ENCODE results near the gene PEMT. TPM values are rescaled to one million over a fixed set of nuclear protein-coding genes. Genes with fewer than 3 reads are reported as not detected.

Gene PEMT
- total RNA-seq, 2 donors from 2014 or later = 16.9 to 23.8 TPM

DNA sequence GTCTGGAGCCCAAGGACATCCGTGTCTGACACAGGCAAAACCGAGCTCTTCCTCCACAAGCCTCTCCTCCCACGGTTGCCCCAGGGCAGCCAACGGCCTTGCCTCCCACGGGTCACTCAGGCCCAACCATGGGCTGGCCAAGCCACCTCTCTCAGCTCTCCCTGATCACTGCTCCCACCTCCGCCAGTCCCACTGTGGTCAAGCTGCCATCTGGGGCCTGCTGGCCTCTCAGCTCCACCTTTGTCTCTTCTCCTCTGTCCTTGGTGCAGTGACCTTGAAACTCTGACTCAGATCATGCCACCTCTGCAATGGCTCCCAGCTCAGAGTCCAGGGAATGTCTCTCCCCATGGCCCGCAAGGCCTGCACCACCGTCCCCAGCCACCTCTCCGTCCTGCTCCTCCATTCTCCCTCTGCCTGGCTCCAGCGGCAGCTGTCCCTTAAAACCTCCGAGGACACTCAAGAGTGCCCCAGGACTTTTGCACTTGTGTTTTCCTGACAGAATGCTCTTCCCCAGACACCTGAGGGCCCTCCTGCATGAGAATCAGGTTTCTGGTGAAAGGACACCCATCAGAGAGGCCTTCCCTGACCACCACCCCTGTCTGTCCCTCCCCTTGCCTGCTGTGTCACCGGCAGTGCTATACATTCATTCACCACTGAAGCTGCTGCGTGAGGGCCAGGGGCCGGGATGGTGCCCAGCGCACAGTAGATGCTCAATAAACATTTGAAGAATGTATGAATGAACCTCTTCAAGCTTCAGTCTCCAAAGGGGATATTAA, 19.3 kb downstream of the PEMT start:
- no peaks in the 10 kb centered on the region for H3K36me3 ChIP-seq
- intact Hi-C loops (cut with DNase I) = loop anchor here (10.0 kb wide), 1 partner anchor 73 kb away; no protein-coding TSS in a partner anchor
- no peak for DNase-seq
- H3K4me3 ChIP-seq = no peak overlapping the region
- no peak overlapping the region for H3K27ac ChIP-seq
- peaks cover 5% of the 10 kb centered on the region for H3K4me1 ChIP-seq
- H3K27me3 ChIP-seq = no peaks in the 10 kb centered on the region
- TF ChIP-seq, protein P1, sequence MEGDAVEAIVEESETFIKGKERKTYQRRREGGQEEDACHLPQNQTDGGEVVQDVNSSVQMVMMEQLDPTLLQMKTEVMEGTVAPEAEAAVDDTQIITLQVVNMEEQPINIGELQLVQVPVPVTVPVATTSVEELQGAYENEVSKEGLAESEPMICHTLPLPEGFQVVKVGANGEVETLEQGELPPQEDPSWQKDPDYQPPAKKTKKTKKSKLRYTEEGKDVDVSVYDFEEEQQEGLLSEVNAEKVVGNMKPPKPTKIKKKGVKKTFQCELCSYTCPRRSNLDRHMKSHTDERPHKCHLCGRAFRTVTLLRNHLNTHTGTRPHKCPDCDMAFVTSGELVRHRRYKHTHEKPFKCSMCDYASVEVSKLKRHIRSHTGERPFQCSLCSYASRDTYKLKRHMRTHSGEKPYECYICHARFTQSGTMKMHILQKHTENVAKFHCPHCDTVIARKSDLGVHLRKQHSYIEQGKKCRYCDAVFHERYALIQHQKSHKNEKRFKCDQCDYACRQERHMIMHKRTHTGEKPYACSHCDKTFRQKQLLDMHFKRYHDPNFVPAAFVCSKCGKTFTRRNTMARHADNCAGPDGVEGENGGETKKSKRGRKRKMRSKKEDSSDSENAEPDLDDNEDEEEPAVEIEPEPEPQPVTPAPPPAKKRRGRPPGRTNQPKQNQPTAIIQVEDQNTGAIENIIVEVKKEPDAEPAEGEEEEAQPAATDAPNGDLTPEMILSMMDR (IDR thresholded peaks at IDR 0.05) = no peak
- H3K9ac ChIP-seq (ENCODE audit: low read depth in 2 of 2, low read length in 2 of 2) = no peak overlapping the region
- no peaks in the 10 kb centered on the region for H3K9me3 ChIP-seq

GRCh38 chr17:17570798-17571716, 20.5 kb downstream of the PEMT start:
- no peak overlapping the region for H3K4me3 ChIP-seq
- intact Hi-C loops (cut with DNase I) = loop anchor here (2.0 to 10.0 kb wide), 2 partner anchors 74 to 214 kb away; no protein-coding TSS in a partner anchor
- TF ChIP-seq, protein P1 (IDR thresholded peaks at IDR 0.05) = no peak
- H3K36me3 ChIP-seq = no peaks in the 10 kb centered on the region
- H3K9ac ChIP-seq (ENCODE audit: low read depth in 2 of 2, low read length in 2 of 2) = no peak overlapping the region
- H3K4me1 ChIP-seq = peaks cover 7% of the 10 kb centered on the region
- DNase-seq = no peak
- H3K9me3 ChIP-seq = no peaks in the 10 kb centered on the region
- H3K27ac ChIP-seq = no peak overlapping the region
- H3K27me3 ChIP-seq = no peaks in the 10 kb centered on the region

GRCh38 chr17:17570140-17570797, 21.2 kb downstream of the PEMT start:
- H3K4me3 ChIP-seq = no peak overlapping the region
- DNase-seq = peak; percentile 54
- no peak overlapping the region for H3K27ac ChIP-seq
- TF ChIP-seq, protein P1 (IDR thresholded peaks at IDR 0.05) = peak; percentile 12
- H3K9ac ChIP-seq (ENCODE audit: low read depth in 2 of 2, low read length in 2 of 2) = no peak overlapping the region
- peaks cover 7% of the 10 kb centered on the region for H3K4me1 ChIP-seq
- H3K27me3 ChIP-seq = no peaks in the 10 kb centered on the region
- intact Hi-C loops (cut with DNase I) = loop anchor here (2.0 to 10.0 kb wide), 2 partner anchors 75 to 213 kb away; no protein-coding TSS in a partner anchor
- no peaks in the 10 kb centered on the region for H3K9me3 ChIP-seq
- no peaks in the 10 kb centered on the region for H3K36me3 ChIP-seq

DNA sequence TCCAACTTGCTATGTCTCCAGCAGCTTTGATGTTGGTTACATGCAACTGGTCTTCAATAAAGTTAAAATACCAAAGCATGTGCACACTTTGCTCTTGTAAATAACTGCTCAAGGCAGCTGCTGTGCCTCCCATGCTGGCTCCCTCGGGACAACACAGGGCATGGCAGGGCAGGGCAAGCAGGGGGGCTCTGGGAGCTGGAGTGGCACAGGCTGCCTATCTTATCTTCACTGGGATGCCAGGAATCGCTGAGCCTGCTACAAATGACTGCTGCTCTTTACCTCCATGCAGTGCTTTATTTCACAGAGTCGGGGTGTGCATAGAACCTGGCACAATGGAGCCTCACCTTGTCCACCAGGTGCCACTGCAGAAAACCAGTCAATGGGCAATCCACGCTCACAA, 21.8 kb downstream of the PEMT start:
- intact Hi-C loops (cut with DNase I) = loop anchor here (2.0 to 10.0 kb wide), 3 partner anchors 73 to 213 kb away; partner anchors contain the start of gene RASD1
- no peaks in the 10 kb centered on the region for H3K27me3 ChIP-seq
- no peak overlapping the region for H3K4me3 ChIP-seq
- no peaks in the 10 kb centered on the region for H3K9me3 ChIP-seq
- H3K36me3 ChIP-seq = no peaks in the 10 kb centered on the region
- no peak overlapping the region for H3K9ac ChIP-seq (ENCODE audit: low read depth in 2 of 2, low read length in 2 of 2)
- no peak for DNase-seq
- no peak overlapping the region for H3K27ac ChIP-seq
- TF ChIP-seq, protein P1 (IDR thresholded peaks at IDR 0.05) = no peak
- H3K4me1 ChIP-seq = peaks cover 7% of the 10 kb centered on the region

DNA sequence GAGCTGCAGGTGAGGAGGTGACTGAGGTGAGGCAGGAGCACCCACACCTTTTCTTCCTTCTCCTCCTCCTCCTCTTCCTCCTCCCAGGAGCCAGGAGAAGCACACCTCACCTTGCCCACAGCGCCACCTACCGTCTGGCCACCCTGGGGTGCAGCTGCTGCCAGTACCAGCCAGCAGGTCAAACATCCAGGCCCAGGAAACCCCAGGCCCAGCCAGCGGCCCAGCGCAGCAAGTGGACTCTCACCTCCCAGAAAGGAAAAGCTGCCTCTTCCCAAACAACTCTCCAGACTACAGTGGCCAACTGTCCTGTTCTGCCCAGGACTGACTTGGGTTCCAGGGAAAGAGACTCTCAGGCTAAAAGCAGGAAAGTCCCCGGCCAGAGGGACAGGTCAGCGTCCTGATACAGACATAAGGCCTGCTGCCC, 22.7 kb downstream of the PEMT start:
- no peak overlapping the region for H3K4me3 ChIP-seq
- DNase-seq = peak; percentile 90
- H3K9ac ChIP-seq (ENCODE audit: low read depth in 2 of 2, low read length in 2 of 2) = no peak overlapping the region
- no peaks in the 10 kb centered on the region for H3K36me3 ChIP-seq
- no peaks in the 10 kb centered on the region for H3K9me3 ChIP-seq
- intact Hi-C loops (cut with DNase I) = loop anchor here (2.0 kb wide), 1 partner anchor 72 kb away; the partner anchor contains the start of gene RASD1
- H3K27me3 ChIP-seq = no peaks in the 10 kb centered on the region
- TF ChIP-seq, protein P1 (IDR thresholded peaks at IDR 0.05) = peak; percentile 68
- H3K27ac ChIP-seq = no peak overlapping the region
- peaks cover 11% of the 10 kb centered on the region for H3K4me1 ChIP-seq
